Measurements from ENCODE around the gene NRCAM. TPM values are rescaled to one million over a fixed set of nuclear protein-coding genes. Genes with fewer than 3 reads are reported as not detected.

Gene NRCAM
- total and polyA plus RNA-seq, 10 of the 15 experiments (the other 5 are each of a cell fraction or from before 2014, with no cell fraction given), result 0.30 to 2.0 (median 1.0) TPM

- H4K20me1 ChIP-seq (ENCODE audit: control insufficient read depth, insufficient read depth), result no peaks in the 10 kb centered on the region
- FAIRE-seq, result no peak
Measured at GRCh38 chr7:108232076-108232475, 224.2 kb downstream of the NRCAM start.

More at GRCh38 chr7:108232076-108232475, 224.2 kb downstream of the NRCAM start:
- Histone ChIP-seq H3K79me2 (ENCODE audit: control insufficient read depth, insufficient read depth, low read length) (no peaks in the 10 kb centered on the region), H3K27me3 (replicated peaks in 1 of 2; ENCODE audit: control insufficient read depth in 2 of 2, insufficient read depth in 2 of 2, low read length in 1 of 2) (no peaks in the 10 kb centered on the region), H3K4me2 (ENCODE audit: control insufficient read depth, insufficient read depth) (no peak overlapping the region), H3K4me1 (ENCODE audit: control insufficient read depth, insufficient read depth, low read length) (no peaks in the 10 kb centered on the region), H3K27ac (ENCODE audit: control insufficient read depth, insufficient read depth) (no peak overlapping the region), H3K9me3 (replicated peaks; ENCODE audit: control insufficient read depth, insufficient read depth, low read length) (no peaks in the 10 kb centered on the region; the same call in 2 of the 3 replicates), H3K9ac (ENCODE audit: control insufficient read depth, insufficient read depth, low read length) (no peak overlapping the region), H3K36me3 (ENCODE audit: control insufficient read depth in 2 of 2, insufficient read depth in 2 of 2, low read length in 1 of 2) (no peaks in the 10 kb centered on the region), H2AFZ (ENCODE audit: control insufficient read depth, low read depth, low read length) (no peak overlapping the region), H3K4me3 (no peak overlapping the region)
- intact Hi-C loops (cut with micrococcal nuclease; ENCODE audit: unreplicated experiment) (loop anchor here (10.0 kb wide), 1 partner anchor 63 kb away; no protein-coding TSS in a partner anchor), in situ Hi-C loops (cut with MboI) (no loop called here)
- SMC1A ChIA-PET (ENCODE audit: uncharacterized antibody, unreplicated experiment), result interaction anchor here (0.7 to 1.1 kb wide), 2 partner anchors 54 to 215 kb away, joined by 3 to 4 read pairs; no protein-coding TSS in a partner anchor
- WGBS (ENCODE audit: insufficient coverage, insufficient replicate concordance, low lambda C conversion rate, missing lambda C conversion rate), result 87% methylated on average over 6 of the region's 6 CpGs
- TF ChIP-seq HDAC6 (IDR thresholded peaks at IDR 0.05; ENCODE audit: unreplicated experiment) (no peak), DPF2 (IDR thresholded peaks at IDR 0.05) (no peak), RUNX3 (IDR thresholded peaks at IDR 0.05; ENCODE audit: low read length) (no peak), RFX5 (IDR thresholded peaks at IDR 0.05; ENCODE audit: low read depth, low read length) (no peak), HSF1 (IDR thresholded peaks at IDR 0.05; ENCODE audit: low read depth, low read length) (no peak), SPI1 (IDR thresholded peaks at IDR 0.05; ENCODE audit: borderline replicate concordance, insufficient read depth, low read depth, low read length) (no peak), SMC3 (IDR thresholded peaks at IDR 0.05; ENCODE audit: borderline replicate concordance, low read length) (no peak), TCF7 (IDR thresholded peaks at IDR 0.05; ENCODE audit: borderline replicate concordance) (no peak), ATF7 (IDR thresholded peaks at IDR 0.05; ENCODE audit: low read depth) (no peak), BACH1 (IDR thresholded peaks at IDR 0.05; ENCODE audit: borderline replicate concordance) (no peak), NRF1 (conservative IDR thresholded peaks at IDR 0.05; ENCODE audit: low read depth, low read length) (no peak), NFYA (IDR thresholded peaks at IDR 0.05; ENCODE audit: borderline replicate concordance, low read depth, low read length) (no peak), USF1 (IDR thresholded peaks at IDR 0.05; ENCODE audit: borderline replicate concordance, extremely low read length, insufficient read depth, low read depth, low read length) (no peak), NBN (IDR thresholded peaks at IDR 0.05) (no peak), USF2 (IDR thresholded peaks at IDR 0.05; ENCODE audit: borderline replicate concordance, low read depth, low read length) (no peak), SMAD1 (IDR thresholded peaks at IDR 0.05; ENCODE audit: low read depth, partially characterized antibody) (no peak), MTA3 (IDR thresholded peaks at IDR 0.05; ENCODE audit: borderline replicate concordance, low read length) (no peak), MEF2B (IDR thresholded peaks at IDR 0.05; ENCODE audit: partially characterized antibody, poor library complexity, severe bottlenecking) (no peak), NKRF (conservative IDR thresholded peaks at IDR 0.05) (no peak)
- ATAC-seq, result no peak
- DNase-seq (ENCODE audit: low read depth, low spot score), result no peak
- CTCF ChIA-PET, result no interaction called here
- BruUV-seq (replicated peaks), result no TSS peak
- RAD21 ChIA-PET (ENCODE audit: unreplicated experiment), result no interaction called here
- POLR2A ChIA-PET, result no interaction called here
